ENCODE results near the gene GUCY2C. TPM values are rescaled to one million over a fixed set of nuclear protein-coding genes. Genes with fewer than 3 reads are reported as not detected.

Gene GUCY2C
- total and polyA plus RNA-seq, 2 donors (not counting 3 experiments of a cell fraction or from before 2014, with no cell fraction given), result not detected

- Histone ChIP-seq H2AFZ (ENCODE audit: low read depth, low read length) (no peak overlapping the region), H3K27me3 (ENCODE audit: control insufficient read depth in 2 of 2, insufficient read depth in 2 of 2, low read length in 2 of 2) (no peaks in the 10 kb centered on the region), H3K27ac (ENCODE audit: insufficient read depth, low read depth, low read length) (no peak overlapping the region), H3K36me3 (ENCODE audit: control insufficient read depth in 2 of 2, extremely low read depth in 1 of 2, insufficient read depth in 2 of 2, low read length in 2 of 2) (no peaks in the 10 kb centered on the region), H3K79me2 (ENCODE audit: control insufficient read depth, insufficient read depth, low read length) (no peaks in the 10 kb centered on the region), H3K9ac (replicated peaks; ENCODE audit: extremely low read depth, insufficient read depth, low read length) (no peak overlapping the region), H3K9me1 (replicated peaks; ENCODE audit: control insufficient read depth, extremely low read depth, insufficient read depth, low read length) (no peaks in the 10 kb centered on the region), H3K4me3 (replicated peaks in 1 of 3; ENCODE audit: insufficient read depth in 1 of 3, low read depth in 1 of 3, low read length in 3 of 3) (no peak overlapping the region), H3K4me1 (ENCODE audit: control insufficient read depth, extremely low read depth, insufficient read depth, low read length) (no peaks in the 10 kb centered on the region), H3K4me2 (ENCODE audit: insufficient read depth, low read length) (no peak overlapping the region), H4K20me1 (replicated peaks; ENCODE audit: control insufficient read depth, extremely low read depth, insufficient read depth, low read length) (no peaks in the 10 kb centered on the region), H3K9me3 (replicated peaks; ENCODE audit: control insufficient read depth, insufficient read depth, low read length) (no peaks in the 10 kb centered on the region)
- dilution Hi-C loops (cut with MboI; ENCODE audit: extremely low pct_ligation_motif_present, low sequenced_read_pairs), result no loop called here
- CTCF ChIA-PET, result interaction anchor here (1.2 kb wide), 1 partner anchor 10 kb away, joined by 4 read pairs; no protein-coding TSS in a partner anchor
- intact Hi-C loops (cut with micrococcal nuclease), result no loop called here
- DNase-seq (ENCODE audit: low read depth, low spot score) (no peak), FAIRE-seq (no peak)
- POLR2A ChIA-PET, result no interaction called here
- TF ChIP-seq JUN (IDR thresholded peaks at IDR 0.05; ENCODE audit: borderline replicate concordance, insufficient read depth, insufficient read length, low read depth) (no peak), POLR2AphosphoS5 (IDR thresholded peaks at IDR 0.05; ENCODE audit: insufficient read depth, low read depth, low read length) (no peak), MAX (IDR thresholded peaks at IDR 0.05; ENCODE audit: insufficient read depth, insufficient read length) (no peak), FOS (IDR thresholded peaks at IDR 0.05; ENCODE audit: borderline replicate concordance, insufficient read depth, low read length) (no peak), GATA2 (IDR thresholded peaks at IDR 0.05; ENCODE audit: insufficient read depth, insufficient read length, low read depth, low read length) (no peak), EZH2 (IDR thresholded peaks at IDR 0.05; ENCODE audit: borderline replicate concordance, low read depth, low read length, severe bottlenecking) (no peak), POLR2A (IDR thresholded peaks at IDR 0.05; ENCODE audit: low read depth, low read length) (no peak), CTCF (IDR thresholded peaks at IDR 0.05; ENCODE audit: extremely low read depth in 1 of 2, insufficient read depth in 1 of 2, low read depth in 1 of 2, low read length in 2 of 2) (no peak), MYC (IDR thresholded peaks at IDR 0.05; ENCODE audit: low read depth, low read length) (no peak)
- no TSS peak for BruUV-seq (replicated peaks)
These were observed 84.1 kb downstream of the GUCY2C start for GRCh38 chr12:14612250-14612649.

All from endothelial cell of umbilical vein (primary cell).